CD14-positive monocyte (primary cell): ENCODE measurements around the gene ERCC1. TPM values are rescaled to one million over a fixed set of nuclear protein-coding genes. Genes with fewer than 3 reads are reported as not detected.

Experiments
- DNase-seq, 3 donors: peaks; one replicate each; pipeline ENCODE4 v3.0.0-alpha.2; 2011 to 2022
- H2AFZ ChIP-seq: 2 replicates; pipeline ENCODE4 v1.6.0; 2012; ENCODE audit warnings: mild to moderate bottlenecking, low read depth, low read length, inconsistent platforms; ENCODE audit not compliant: insufficient read depth, poor library complexity, severe bottlenecking
- H3K27ac ChIP-seq, 2 donors: 1 replicate in 1 of 2; 2 replicates in 1 of 2; pipeline ENCODE4 v1.5.1; 2012 to 2013; ENCODE audit warnings: low read length in 2 of 2, control low read depth in 1 of 2, inconsistent platforms in 1 of 2, low read depth in 1 of 2, mild to moderate bottlenecking in 1 of 2
- H3K27me3 ChIP-seq, 2 donors: one replicate each; pipeline versions ENCODE4 v1.6.0 to v1.6.1; 2011 to 2013; ENCODE audit warnings: low read length in 2 of 2; ENCODE audit not compliant: control insufficient read depth in 2 of 2, insufficient read depth in 2 of 2
- H3K36me3 ChIP-seq, 2 donors: replicated peaks in 1 of 2; 1 replicate in 1 of 2; 2 replicates in 1 of 2; pipeline versions ENCODE4 v1.5.1 to v1.6.1; 2012 to 2013; ENCODE audit warnings: low read length in 2 of 2, control low read depth in 1 of 2, inconsistent platforms in 1 of 2, mild to moderate bottlenecking in 1 of 2; ENCODE audit not compliant: insufficient read depth in 2 of 2, control insufficient read depth in 1 of 2
- H3K4me1 ChIP-seq, 2 donors: 1 replicate in 1 of 2; 2 replicates in 1 of 2; pipeline versions ENCODE4 v1.5.1 to v1.6.1; 2012 to 2013; ENCODE audit warnings: low read length in 2 of 2, control low read depth in 1 of 2, inconsistent platforms in 1 of 2, mild to moderate bottlenecking in 1 of 2, moderate library complexity in 1 of 2; ENCODE audit not compliant: insufficient read depth in 2 of 2, control insufficient read depth in 1 of 2
- H3K4me2 ChIP-seq: replicated peaks from 2 replicates; pipeline ENCODE3; 2012; ENCODE audit warnings: low read length, moderate library complexity, mild to moderate bottlenecking; ENCODE audit not compliant: poor library complexity, severe bottlenecking; ENCODE audit errors: extremely low read depth
- H3K4me3 ChIP-seq, 3 experiments: fragments of 200-600 bp in 1 of 3; sonication (generic) in 1 of 3; replicated peaks in 1 of 3; 1 replicate in 2 of 3; 2 replicates in 1 of 3; pipeline ENCODE4 v1.5.1; 2011 to 2013; ENCODE audit warnings: low read length in 3 of 3, mild to moderate bottlenecking in 3 of 3, control low read depth in 2 of 3, low read depth in 2 of 3, inconsistent platforms in 1 of 3, moderate library complexity in 1 of 3
- H3K79me2 ChIP-seq: 2 replicates; pipeline ENCODE4 v1.6.0; 2012; ENCODE audit warnings: mild to moderate bottlenecking, control low read depth, inconsistent platforms, low read length, moderate library complexity; ENCODE audit not compliant: insufficient read depth
- H3K9ac ChIP-seq: 2 replicates; pipeline ENCODE4 v1.6.0; 2017; ENCODE audit warnings: low read length, mild to moderate bottlenecking; ENCODE audit not compliant: insufficient read depth, poor library complexity, severe bottlenecking
- H3K9me3 ChIP-seq, 2 donors: replicated peaks in 1 of 2; 1 replicate in 1 of 2; 2 replicates in 1 of 2; pipeline versions ENCODE4 v1.5.1 to v1.6.1; 2012 to 2013; ENCODE audit warnings: low read length in 2 of 2, control low read depth in 1 of 2; ENCODE audit not compliant: control insufficient read depth in 1 of 2, insufficient read depth in 1 of 2
- H4K20me1 ChIP-seq: 2 replicates; pipeline ENCODE4 v1.6.0; 2012; ENCODE audit warnings: mild to moderate bottlenecking, low read length, control low read depth, moderate library complexity; ENCODE audit not compliant: insufficient read depth
- H3K27ac Mint-ChIP-seq, 7 donors: one replicate each; pipeline ENCODE4 v1.8.0; 2020; ENCODE audit warnings: mild to moderate bottlenecking in 7 of 7, mixed read lengths in 7 of 7, moderate library complexity in 6 of 7, inconsistent platforms in 2 of 7
- H3K27me3 Mint-ChIP-seq, 3 donors: one replicate each; pipeline ENCODE4 v1.8.0; 2021 to 2022; ENCODE audit warnings: low read depth in 3 of 3, mild to moderate bottlenecking in 3 of 3, mixed read lengths in 3 of 3, moderate library complexity in 3 of 3, inconsistent platforms in 1 of 3
- H3K36me3 Mint-ChIP-seq, 2 donors: one replicate each; pipeline ENCODE4 v1.8.0; 2020; ENCODE audit warnings: mixed read lengths in 2 of 2, inconsistent platforms in 1 of 2, mild to moderate bottlenecking in 1 of 2
- H3K4me1 Mint-ChIP-seq: one replicate; pipeline ENCODE4 v1.8.0; 2020; ENCODE audit warnings: mild to moderate bottlenecking, mixed read lengths
- H3K4me3 Mint-ChIP-seq, 2 donors: one replicate each; pipeline ENCODE4 v1.8.0; 2020; ENCODE audit warnings: mild to moderate bottlenecking in 2 of 2, mixed read lengths in 2 of 2, moderate library complexity in 1 of 2
- H3K9me3 Mint-ChIP-seq, 7 donors: one replicate each; pipeline ENCODE4 v1.8.0; 2020 to 2022; ENCODE audit warnings: mixed read lengths in 7 of 7, mild to moderate bottlenecking in 6 of 7, moderate library complexity in 6 of 7, inconsistent platforms in 2 of 7
- CTCF ChIP-seq: fragments of 200-600 bp; IDR thresholded peaks from one replicate; pipeline ENCODE4 v1.8.0; 2022; ENCODE audit warnings: antibody characterized with exemption, mild to moderate bottlenecking
- WGBS: methylation state at CpG from one replicate; pipeline ENCODE4 v1.1.5; 2013; ENCODE audit warnings: missing lambda C conversion rate; ENCODE audit not compliant: insufficient coverage; 5-methylcytosine and 5-hydroxymethylcytosine counted together
- intact Hi-C, 2 donors: fragments of 100-400 bp; cut with micrococcal nuclease; formaldehyde crosslinking; loops; one replicate each; pipeline versions ENCODE4 v1.15.0 to v1.15.1; 2023
- polyA plus RNA-seq, 3 donors: library from polyadenylated mRNA; depleted of rRNA in 1 of 3; unstranded in 2 of 3; stranded (reverse) in 1 of 3; fragments of 300-500 nt in 2 of 3; fragments of >200 nt in 1 of 3; fragmentation: Illumina TruSeq in 2 of 3; gene quantifications; 1 replicate in 2 of 3; 2 replicates in 1 of 3; pipeline ENCODE4 v1.2.3, GENCODE V29; 2012 to 2021

Gene ERCC1
- polyA plus RNA-seq, 3 donors: 62.2 to 78.2 (median 74.6) TPM

- Histone ChIP-seq H3K79me2 (no peaks in the 10 kb centered on the region), H3K27ac (no peak overlapping the region), H3K9ac (no peak overlapping the region), H2AFZ (no peak overlapping the region), H3K9me3 (peaks cover 4 to 14% of the 10 kb centered on the region in 2 donors), H4K20me1 (peaks cover 3% of the 10 kb centered on the region), H3K4me1 (peaks cover 26 to 34% of the 10 kb centered on the region in 2 donors), H3K4me3 (no peak overlapping the region), H3K4me2 (no peak overlapping the region), H3K27me3 (peaks cover 41 to 66% of the 10 kb centered on the region in 2 donors), H3K36me3 (no peaks in the 10 kb centered on the region)
- intact Hi-C loops: loop anchor here in 1 of 2 donors (10.0 kb wide), 1 partner anchor 235 kb away; the partner anchor contains the start of gene EML2
- Mint-ChIP-seq H3K27ac (no peak overlapping the region), H3K4me1 (peaks cover 26% of the 10 kb centered on the region), H3K36me3 (peaks cover 0 to 6% of the 10 kb centered on the region in 2 donors), H3K9me3 (peaks cover 0 to 23% (median 6%) of the 10 kb centered on the region in 7 donors), H3K4me3 (no peak overlapping the region), H3K27me3 (peaks cover 69 to 87% (median 77%) of the 10 kb centered on the region in 3 donors)
- DNase-seq: no peak
- WGBS: 95% methylated on average over 4 of the region's 6 CpGs
- TF ChIP-seq CTCF: no peak
These were observed 23.5 kb downstream of the ERCC1 start for GRCh38 chr19:45400192-45400591.

GRCh38 chr19:45395821-45396617 is 27.7 kb downstream of the ERCC1 start:
- H3K4me1 ChIP-seq: peaks cover 16 to 19% of the 10 kb centered on the region in 2 donors
- H3K27ac Mint-ChIP-seq: peak overlapping the region in 1 of 7 donors; percentile 52
- peaks cover 16 to 37% of the 10 kb centered on the region in 2 donors for H3K27me3 ChIP-seq
- H3K9ac ChIP-seq: no peak overlapping the region
- H3K4me3 ChIP-seq: no peak overlapping the region
- no peak for TF ChIP-seq CTCF
- H3K36me3 ChIP-seq: no peaks in the 10 kb centered on the region
- no peak for DNase-seq
- intact Hi-C loops: no loop called here
- H3K79me2 ChIP-seq: no peaks in the 10 kb centered on the region
- H3K4me3 Mint-ChIP-seq: peak overlapping the region in 1 of 2 donors; percentile 76
- 28% methylated on average over 48 of the region's 59 CpGs for WGBS
- no peak overlapping the region for H3K27ac ChIP-seq
- H3K4me1 Mint-ChIP-seq: peaks cover 18% of the 10 kb centered on the region
- no peaks in the 10 kb centered on the region for H4K20me1 ChIP-seq
- H3K4me2 ChIP-seq: no peak overlapping the region
- no peaks in the 10 kb centered on the region for H3K36me3 Mint-ChIP-seq
- H2AFZ ChIP-seq: no peak overlapping the region
- H3K9me3 ChIP-seq: no peaks in the 10 kb centered on the region
- H3K9me3 Mint-ChIP-seq: peaks cover 0 to 14% (median 0%) of the 10 kb centered on the region in 7 donors
- peaks cover 45 to 61% (median 48%) of the 10 kb centered on the region in 3 donors for H3K27me3 Mint-ChIP-seq
